ENCODE results near the gene HSPA12B.
A peak's percentile ranks its signal among the peaks of the same experiment; 100 is the strongest.

HSPA12B gene

GRCh38 chr20:3767110-3767426 is 34.6 kb downstream of the HSPA12B start:
- DNase-seq (ENCODE audit: low read depth) = no peak

- DNase-seq (ENCODE audit: low read depth) = peak; percentile 96
These were observed 35.2 kb downstream of the HSPA12B start, which contains the start of gene ADISSP for GRCh38 chr20:3767427-3768341. Gene ADISSP, minus strand, starts transcription at chr20:3767753. Its CDS starts 7,653 bp downstream, at chr20:3760100.

GRCh38 chr20:3768342-3769130 is 36.1 kb downstream of the HSPA12B start:
- peak; percentile 59 for DNase-seq (ENCODE audit: low read depth)

GRCh38 chr20:3771552-3772058 is 39.1 kb downstream of the HSPA12B start:
- DNase-seq (ENCODE audit: low read depth) = no peak

- no peak for DNase-seq (ENCODE audit: low read depth)
These were observed 43.1 kb downstream of the HSPA12B start for GRCh38 chr20:3775457-3776108.

- DNase-seq (ENCODE audit: low read depth) = no peak
These were observed 44.9 kb downstream of the HSPA12B start for GRCh38 chr20:3777381-3777715.

GRCh38 chr20:3777716-3778629 is 45.5 kb downstream of the HSPA12B start:
- DNase-seq (ENCODE audit: low read depth) = no peak

- DNase-seq (ENCODE audit: low read depth) = no peak
These were observed 46.5 kb downstream of the HSPA12B start for GRCh38 chr20:3778976-3779375.

GRCh38 chr20:3781153-3781910 is 48.8 kb downstream of the HSPA12B start, which contains the start of gene SPEF1:
Gene SPEF1, minus strand, starts transcription at chr20:3781448. Its CDS starts 161 bp downstream, at chr20:3781287.
- DNase-seq (ENCODE audit: low read depth) = peak; percentile 94

GRCh38 chr20:3782597-3782996 is 50.1 kb downstream of the HSPA12B start:
- DNase-seq (ENCODE audit: low read depth) = no peak

- DNase-seq (ENCODE audit: low read depth) = no peak
These were observed 50.6 kb downstream of the HSPA12B start for GRCh38 chr20:3783068-3783489.

GRCh38 chr20:3783511-3784195 is 51.2 kb downstream of the HSPA12B start:
- DNase-seq (ENCODE audit: low read depth) = no peak

GRCh38 chr20:3784216-3784853 is 51.9 kb downstream of the HSPA12B start:
- DNase-seq (ENCODE audit: low read depth) = no peak

- no peak for DNase-seq (ENCODE audit: low read depth)
These were observed 52.4 kb downstream of the HSPA12B start for GRCh38 chr20:3784863-3785239.

GRCh38 chr20:3785240-3786125 is 53.0 kb downstream of the HSPA12B start:
- DNase-seq (ENCODE audit: low read depth) = no peak

GRCh38 chr20:3786126-3786484 is 53.6 kb downstream of the HSPA12B start:
- no peak for DNase-seq (ENCODE audit: low read depth)

GRCh38 chr20:3786665-3787323 is 54.3 kb downstream of the HSPA12B start, which contains the start of gene CENPB:
Gene CENPB, minus strand, starts transcription at chr20:3786740. Its CDS starts 257 bp downstream, at chr20:3786483.
- DNase-seq (ENCODE audit: low read depth) = peak; percentile 73

Data from stromal cell of bone marrow (primary cell).